ENCODE data around the gene TBL1X.

TBL1X gene

GRCh38 chrX:9708086-9708485 is 243.2 kb downstream of the TBL1X start:
- DNase-seq (ENCODE audit: low read depth): no peak
- H3K4me3 ChIP-seq (ENCODE audit: low read length): no peak overlapping the region
- TF ChIP-seq CTCF (IDR thresholded peaks at IDR 0.05; ENCODE audit: insufficient read depth, low read depth, low read length, missing control alignments): no peak

GRCh38 chrX:9708923-9709553 is 244.2 kb downstream of the TBL1X start:
- peak; percentile 79 for TF ChIP-seq CTCF (IDR thresholded peaks at IDR 0.05; ENCODE audit: insufficient read depth, low read depth, low read length, missing control alignments)
- peak; percentile 41 for DNase-seq (ENCODE audit: low read depth)
- no peak overlapping the region for H3K4me3 ChIP-seq (ENCODE audit: low read length)

- no peak for TF ChIP-seq CTCF (IDR thresholded peaks at IDR 0.05; ENCODE audit: insufficient read depth, low read depth, low read length, missing control alignments)
- H3K4me3 ChIP-seq (ENCODE audit: low read length): no peak overlapping the region
- DNase-seq (ENCODE audit: low read depth): no peak
Measured at GRCh38 chrX:9710332-9710731, 245.5 kb downstream of the TBL1X start.

- H3K4me3 ChIP-seq (ENCODE audit: low read length): no peak overlapping the region
- no peak for DNase-seq (ENCODE audit: low read depth)
- no peak for TF ChIP-seq CTCF (IDR thresholded peaks at IDR 0.05; ENCODE audit: insufficient read depth, low read depth, low read length, missing control alignments)
Measured at GRCh38 chrX:9717376-9717775, 252.5 kb downstream of the TBL1X start.

GRCh38 chrX:9724711-9725110 is 259.9 kb downstream of the TBL1X start:
- H3K4me3 ChIP-seq (ENCODE audit: low read length): no peak overlapping the region
- no peak for TF ChIP-seq CTCF (IDR thresholded peaks at IDR 0.05; ENCODE audit: insufficient read depth, low read depth, low read length, missing control alignments)
- peak; percentile 22 for DNase-seq (ENCODE audit: low read depth)

GRCh38 chrX:9728261-9728660 is 263.4 kb downstream of the TBL1X start:
- no peak for TF ChIP-seq CTCF (IDR thresholded peaks at IDR 0.05; ENCODE audit: insufficient read depth, low read depth, low read length, missing control alignments)

More at GRCh38 chrX:9728261-9728660, 263.4 kb downstream of the TBL1X start:
- no peak overlapping the region for H3K4me3 ChIP-seq (ENCODE audit: low read length)
- no peak for DNase-seq (ENCODE audit: low read depth)

Data from epithelial cell of esophagus (primary cell).